HepG2 (cell line): ENCODE measurements around the gene ARHGEF3. TPM values are rescaled to one million over a fixed set of nuclear protein-coding genes. Genes with fewer than 3 reads are reported as not detected.

Experiments
- ATAC-seq: fragments of 200-7000 bp; cut with Tn5 transposase; 3 replicates; pipeline ENCODE4 v1.9.1; 2020; ENCODE audit warnings: mild to moderate bottlenecking, moderate library complexity
- BruUV-seq: library from RNA; stranded (reverse); fragments of 400-500 nt; replicated peaks from 2 replicates; lab custom pipeline; 2021; lab: Mats Ljungman, UMichigan
- CTCF ChIA-PET: fragments of 300-600 bp; formaldehyde crosslinking; extraction: SDS; loops from one replicate; lab custom pipeline; 2021; ENCODE audit warnings: low total read pairs, inconsistent platforms, low intra/inter-chr PET ratio; lab: Yijun Ruan, JAX
- POLR2A ChIA-PET: fragments of 350-600 bp; sonication (Branson Sonifier 250); formaldehyde crosslinking; loops from one replicate; lab custom pipeline; 2020; ENCODE audit warnings: antibody characterized with exemption, inconsistent platforms; lab: Yijun Ruan, JAX
- DNase-seq: peaks from one replicate; pipeline ENCODE4 v3.0.0-alpha.2; 2015; ENCODE audit warnings: low spot score
- FAIRE-seq: peaks from 3 replicates; lab custom pipeline; 2011; peaks lifted over from hg19 to GRCh38; lab: Jason Lieb, UNC
- H2AFZ ChIP-seq: one replicate; pipeline ENCODE4 v1.6.1; 2011; ENCODE audit warnings: low read length, inconsistent platforms
- H3K27ac ChIP-seq: fragments of 300-600 bp; 3 replicates; pipeline ENCODE4 v1.8.0; 2011; ENCODE audit warnings: mixed run types, mild to moderate bottlenecking, mixed read lengths, low read length, inconsistent platforms; ENCODE audit not compliant: insufficient read depth; ENCODE audit errors: extremely low read length
- H3K27me3 ChIP-seq, 2 experiments: fragments of 200-600 bp in 1 of 2; 2 replicates in 1 of 2; 3 replicates in 1 of 2; pipeline versions ENCODE4 v1.6.0 to v1.8.0; 2011; ENCODE audit warnings: low read length in 2 of 2, mild to moderate bottlenecking in 2 of 2, moderate library complexity in 2 of 2, inconsistent platforms in 1 of 2; ENCODE audit not compliant: insufficient read depth in 2 of 2, control insufficient read depth in 1 of 2
- H3K36me3 ChIP-seq, 2 experiments: fragments of 200-600 bp in 1 of 2; replicated peaks in 1 of 2; 2 replicates in 1 of 2; 3 replicates in 1 of 2; pipeline versions ENCODE4 v1.5.1 to v1.8.0; 2011; ENCODE audit warnings: low read length in 2 of 2, inconsistent platforms in 1 of 2; ENCODE audit not compliant: insufficient read depth in 2 of 2, control insufficient read depth in 1 of 2
- H3K4me1 ChIP-seq: 2 replicates; pipeline ENCODE4 v1.5.1; 2012; ENCODE audit warnings: low read length, inconsistent platforms; ENCODE audit not compliant: insufficient read depth
- H3K4me2 ChIP-seq: 2 replicates; pipeline ENCODE4 v1.6.0; 2011; ENCODE audit warnings: low read depth, low read length, inconsistent platforms
- H3K4me3 ChIP-seq, 3 experiments: fragments of 200-600 bp in 1 of 3; sonication (generic), shearing (Covaris generic) in 1 of 3; replicated peaks in 1 of 3; 2 replicates each; pipeline ENCODE4 v1.5.1; 2011 to 2016; ENCODE audit warnings: low read length in 3 of 3, inconsistent platforms in 2 of 3, low read depth in 2 of 3, mild to moderate bottlenecking in 2 of 3, control low read depth in 1 of 3, mixed read lengths in 1 of 3; ENCODE audit not compliant: insufficient read depth in 1 of 3
- H3K79me2 ChIP-seq: one replicate; pipeline ENCODE4 v1.6.1; 2011; ENCODE audit warnings: low read length, inconsistent platforms; ENCODE audit not compliant: insufficient read depth
- H3K9ac ChIP-seq: 2 replicates; pipeline ENCODE4 v1.6.0; 2011; ENCODE audit warnings: mild to moderate bottlenecking, low read depth, low read length, inconsistent platforms; ENCODE audit not compliant: insufficient read depth
- H3K9me3 ChIP-seq: 2 replicates; pipeline ENCODE4 v1.5.1; 2012; ENCODE audit warnings: mild to moderate bottlenecking, low read length
- H4K20me1 ChIP-seq: 2 replicates; pipeline ENCODE4 v1.6.0; 2011; ENCODE audit warnings: inconsistent platforms, mild to moderate bottlenecking, low read length, moderate library complexity; ENCODE audit not compliant: insufficient read depth
- ARNT2 ChIP-seq: sonication (generic); formaldehyde crosslinking; IDR thresholded peaks from 2 replicates; pipeline ENCODE4 v1.8.0; 2022; ENCODE audit warnings: mild to moderate bottlenecking, low read depth, missing genetic modification reagents, moderate library complexity
- CREM ChIP-seq, 2 experiments: sonication (generic) in 1 of 2; formaldehyde crosslinking in 1 of 2; IDR thresholded peaks; 2 replicates each; pipeline versions ENCODE4 v1.4.0 to v1.6.1; 2016 to 2020; ENCODE audit warnings: antibody characterized with exemption in 1 of 2, mild to moderate bottlenecking in 1 of 2, missing genetic modification reagents in 1 of 2
- KDM4B ChIP-seq: sonication (generic); formaldehyde crosslinking; IDR thresholded peaks from 2 replicates; pipeline ENCODE4 v1.4.0; 2020; ENCODE audit warnings: missing genetic modification reagents
- KDM5B ChIP-seq: sonication (generic); formaldehyde crosslinking; IDR thresholded peaks from 2 replicates; pipeline ENCODE4 v1.4.0; 2020; ENCODE audit warnings: missing genetic modification reagents, mild to moderate bottlenecking, borderline replicate concordance
- NR1H2 ChIP-seq: sonication (generic); formaldehyde crosslinking; IDR thresholded peaks from 2 replicates; pipeline ENCODE4 v1.8.1; 2022; ENCODE audit warnings: low read depth, missing genetic modification reagents, borderline replicate concordance
- RAD21 ChIP-seq: fragments of 450-650 bp; formaldehyde crosslinking; IDR thresholded peaks from 2 replicates; pipeline ENCODE4 v1.5.0; 2020; ENCODE audit warnings: mild to moderate bottlenecking
- SP5 ChIP-seq: IDR thresholded peaks from 2 replicates; pipeline ENCODE4 v1.6.1; 2016; ENCODE audit warnings: low read depth, borderline replicate concordance
- THAP9 ChIP-seq: sonication (generic); formaldehyde crosslinking; IDR thresholded peaks from 2 replicates; pipeline ENCODE4; 2020; ENCODE audit warnings: missing genetic modification reagents, mild to moderate bottlenecking, borderline replicate concordance
- ZBTB42 ChIP-seq: sonication (generic); formaldehyde crosslinking; IDR thresholded peaks from 2 replicates; pipeline ENCODE4 v1.5.0; 2020; ENCODE audit warnings: mild to moderate bottlenecking, missing genetic modification reagents
- ZBTB44 ChIP-seq: sonication (generic); formaldehyde crosslinking; IDR thresholded peaks from 2 replicates; pipeline ENCODE4 v1.4.0; 2020; ENCODE audit warnings: missing genetic modification reagents
- ZNF292 ChIP-seq: sonication (generic); formaldehyde crosslinking; IDR thresholded peaks from 2 replicates; pipeline ENCODE4 v1.8.1; 2022; ENCODE audit warnings: mild to moderate bottlenecking, low read depth, missing genetic modification reagents, borderline replicate concordance
- ZNF383 ChIP-seq: sonication (generic); formaldehyde crosslinking; IDR thresholded peaks from 2 replicates; pipeline ENCODE4 v1.4.0; 2020; ENCODE audit warnings: missing genetic modification reagents, mild to moderate bottlenecking, borderline replicate concordance
- ZNF678 ChIP-seq: sonication (generic); formaldehyde crosslinking; IDR thresholded peaks from 2 replicates; pipeline ENCODE4 v1.4.0; 2020; ENCODE audit warnings: mild to moderate bottlenecking, missing genetic modification reagents
- ZSCAN12 ChIP-seq: sonication (generic); formaldehyde crosslinking; IDR thresholded peaks from 2 replicates; pipeline ENCODE4 v1.9.0; 2021; ENCODE audit warnings: mild to moderate bottlenecking, missing genetic modification reagents
- WGBS: methylation state at CpG from one replicate; pipeline ENCODE4 v1.1.6; 2017; ENCODE audit warnings: low lambda C conversion rate; 5-methylcytosine and 5-hydroxymethylcytosine counted together
- in situ Hi-C: cut with HindIII; loops from 2 replicates; pipeline ENCODE4 v1.10.0; 2017; ENCODE audit warnings: low pct_unique_long_range_greater_than_20kb; ENCODE audit not compliant: extremely low pct_ligation_motif_present
- intact Hi-C: fragments of 100-400 bp; cut with micrococcal nuclease; formaldehyde crosslinking; loops from one replicate; pipeline ENCODE4 v1.10.0; 2022; ENCODE audit not compliant: unreplicated experiment
- polyA plus RNA-seq, 8 experiments: library from polyadenylated mRNA; depleted of rRNA in 3 of 8; stranded (reverse) in 7 of 8; unstranded in 1 of 8; fragments of >200 nt; fragmentation: Illumina TruSeq in 4 of 8; extraction: Trizol in 4 of 8; gene quantifications; 2 replicates each; pipeline versions ENCODE4 v1.2.1 to v1.2.3, GENCODE V29; 2011 to 2016; ENCODE audit warnings: low read depth in 4 of 8, missing spikeins in 1 of 8, mixed read lengths in 1 of 8; ENCODE audit not compliant: insufficient read depth in 1 of 8
- total RNA-seq, 5 experiments: library from RNA; depleted of rRNA; stranded (reverse); fragments of >200 nt; fragmentation: Illumina TruSeq; extraction: Trizol; gene quantifications; 2 replicates each; pipeline ENCODE4 v1.2.3, GENCODE V29; 2016; ENCODE audit warnings: low read depth in 1 of 5

Gene ARHGEF3
- total and polyA plus RNA-seq, 2 of the 13 experiments (the other 11 are each of a cell fraction or from before 2014, with no cell fraction given) = 14.8 to 23.1 TPM

GRCh38 chr3:56753206-56753820 lies 48.4 kb downstream of the ARHGEF3 start:
- BruUV-seq = no TSS peak
- peaks cover 28% of the 10 kb centered on the region for H3K4me1 ChIP-seq
- H3K79me2 ChIP-seq = no peaks in the 10 kb centered on the region
- H3K36me3 ChIP-seq = peaks cover 18 to 27% of the 10 kb centered on the region in 2 experiments
- ChIA-PET POLR2A (no interaction called here), CTCF (no interaction called here)
- TF ChIP-seq ZNF383 (CRISPR knock-in tag) (no peak), THAP9 (CRISPR knock-in tag) (no peak), KDM5B (no peak), CREM (IDR thresholded peaks at IDR 0.05) (no peak), CREM (CRISPR knock-in tag; IDR thresholded peaks at IDR 0.05) (no peak), KDM4B (CRISPR knock-in tag) (no peak), ZBTB44 (CRISPR knock-in tag) (no peak), SP5 (no peak), ARNT2 (CRISPR knock-in tag) (no peak), ZSCAN12 (CRISPR knock-in tag) (no peak), ZNF292 (no peak), RAD21 (CRISPR knock-in tag) (no peak), NR1H2 (CRISPR knock-in tag) (no peak), ZBTB42 (CRISPR knock-in tag) (no peak), ZNF678 (CRISPR knock-in tag) (no peak)
- H3K27ac ChIP-seq = no peak overlapping the region
- H3K27me3 ChIP-seq = no peaks in the 10 kb centered on the region
- H3K9me3 ChIP-seq = no peaks in the 10 kb centered on the region
- intact Hi-C loops (no loop called here), in situ Hi-C loops (no loop called here)
- no peak overlapping the region for H3K9ac ChIP-seq
- no peak overlapping the region for H3K4me3 ChIP-seq
- no peak overlapping the region for H3K4me2 ChIP-seq
- 85% methylated on average over 4 of the region's 4 CpGs for WGBS
- no peak overlapping the region for H2AFZ ChIP-seq
- no peaks in the 10 kb centered on the region for H4K20me1 ChIP-seq
- ATAC-seq = no peak
- DNase-seq = no peak
- no peak for FAIRE-seq
